Measurements from ENCODE around the gene FYB1. TPM values are rescaled to one million over a fixed set of nuclear protein-coding genes. Genes with fewer than 3 reads are reported as not detected.

Gene FYB1
- total RNA-seq, 1 experiment from 2014 or later = not detected

DNA sequence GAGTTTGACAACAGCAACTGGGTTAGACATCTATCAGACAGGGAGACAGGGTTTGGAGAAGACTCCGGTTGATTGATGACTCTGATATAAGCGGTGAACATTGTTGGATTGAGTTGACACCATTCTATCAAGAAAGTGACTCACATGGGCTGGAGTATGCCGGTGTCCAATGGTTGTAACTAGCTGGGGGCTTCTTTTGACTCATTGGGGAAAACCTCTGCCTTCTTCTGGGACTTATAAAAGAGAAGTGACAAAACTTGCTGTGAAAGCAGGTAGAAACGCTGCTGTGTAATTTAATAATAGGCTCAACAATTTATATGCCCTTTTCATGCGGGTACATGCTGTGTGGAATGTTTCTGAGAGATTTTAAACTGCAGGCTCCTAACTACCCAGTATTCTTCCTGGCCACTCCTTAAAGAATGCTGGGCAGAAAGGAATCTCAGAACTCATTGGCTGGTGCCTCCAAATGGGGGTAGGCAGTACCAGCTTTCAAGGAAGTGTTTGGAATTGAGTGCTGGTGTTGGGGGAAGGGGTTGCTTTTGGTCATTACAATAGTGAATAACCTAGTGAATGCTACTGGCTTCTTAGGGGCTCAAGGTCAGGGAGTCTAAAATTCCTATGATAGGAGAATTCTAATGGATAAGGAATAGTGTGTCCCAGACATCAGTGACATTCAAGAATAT is 43.9 kb downstream of the FYB1 start:
- Histone ChIP-seq H3K36me3 (ENCODE audit: insufficient read depth, low read length, poor library complexity, severe bottlenecking) (no peaks in the 10 kb centered on the region), H3K4me1 (ENCODE audit: insufficient read depth, low read length, poor library complexity, severe bottlenecking) (no peaks in the 10 kb centered on the region), H3K4me3 (ENCODE audit: low read depth, low read length, poor library complexity, severe bottlenecking) (no peak overlapping the region), H3K27me3 (replicated peaks; ENCODE audit: insufficient read depth, low read depth, low read length, poor library complexity) (no peaks in the 10 kb centered on the region), H3K9me3 (ENCODE audit: low read depth, low read length, poor library complexity, severe bottlenecking) (no peaks in the 10 kb centered on the region), H3K27ac (ENCODE audit: low read depth, low read length, poor library complexity, severe bottlenecking) (no peak overlapping the region)
- CTCF ChIA-PET = interaction anchor here (0.7 kb wide), 1 partner anchor 365 kb away, joined by 4 read pairs; no protein-coding TSS in a partner anchor
- TF ChIP-seq, protein P1, sequence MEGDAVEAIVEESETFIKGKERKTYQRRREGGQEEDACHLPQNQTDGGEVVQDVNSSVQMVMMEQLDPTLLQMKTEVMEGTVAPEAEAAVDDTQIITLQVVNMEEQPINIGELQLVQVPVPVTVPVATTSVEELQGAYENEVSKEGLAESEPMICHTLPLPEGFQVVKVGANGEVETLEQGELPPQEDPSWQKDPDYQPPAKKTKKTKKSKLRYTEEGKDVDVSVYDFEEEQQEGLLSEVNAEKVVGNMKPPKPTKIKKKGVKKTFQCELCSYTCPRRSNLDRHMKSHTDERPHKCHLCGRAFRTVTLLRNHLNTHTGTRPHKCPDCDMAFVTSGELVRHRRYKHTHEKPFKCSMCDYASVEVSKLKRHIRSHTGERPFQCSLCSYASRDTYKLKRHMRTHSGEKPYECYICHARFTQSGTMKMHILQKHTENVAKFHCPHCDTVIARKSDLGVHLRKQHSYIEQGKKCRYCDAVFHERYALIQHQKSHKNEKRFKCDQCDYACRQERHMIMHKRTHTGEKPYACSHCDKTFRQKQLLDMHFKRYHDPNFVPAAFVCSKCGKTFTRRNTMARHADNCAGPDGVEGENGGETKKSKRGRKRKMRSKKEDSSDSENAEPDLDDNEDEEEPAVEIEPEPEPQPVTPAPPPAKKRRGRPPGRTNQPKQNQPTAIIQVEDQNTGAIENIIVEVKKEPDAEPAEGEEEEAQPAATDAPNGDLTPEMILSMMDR (conservative IDR thresholded peaks at IDR 0.05; ENCODE audit: low read depth, low read length) = no peak
- no peak for TF ChIP-seq EZH2 (IDR thresholded peaks at IDR 0.05; ENCODE audit: borderline replicate concordance, low read depth, low read length, poor library complexity, severe bottlenecking)
- intact Hi-C loops (cut with micrococcal nuclease; ENCODE audit: unreplicated experiment) = no loop called here
- no TSS peak for BruUV-seq (replicated peaks)
- DNase-seq (ENCODE audit: low spot score) = no peak
- POLR2A ChIA-PET (ENCODE audit: low non-redundant PET) = no interaction called here

DNA sequence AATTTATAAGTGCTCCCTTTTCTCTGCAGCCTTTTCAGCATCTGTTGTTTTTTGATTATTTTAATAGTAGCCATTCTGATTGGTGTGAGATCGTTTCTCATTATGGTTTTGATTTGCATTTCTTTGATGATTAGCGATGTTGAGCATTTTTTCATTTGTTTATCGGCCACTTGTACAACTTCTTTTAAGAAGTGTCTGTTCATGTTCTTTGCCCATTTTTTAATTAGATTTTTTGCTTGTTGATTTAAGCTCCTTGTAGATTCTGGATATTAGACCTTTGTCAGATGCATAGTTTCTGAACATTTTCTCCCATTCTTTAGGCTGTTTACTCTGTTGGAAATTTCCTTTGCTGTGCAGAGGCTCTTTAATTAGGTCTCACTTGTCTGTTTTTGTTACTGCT is 46.3 kb downstream of the FYB1 start:
- Histone ChIP-seq H3K4me3 (ENCODE audit: low read depth, low read length, poor library complexity, severe bottlenecking) (no peak overlapping the region), H3K36me3 (ENCODE audit: insufficient read depth, low read length, poor library complexity, severe bottlenecking) (no peaks in the 10 kb centered on the region), H3K27me3 (replicated peaks; ENCODE audit: insufficient read depth, low read depth, low read length, poor library complexity) (no peaks in the 10 kb centered on the region), H3K4me1 (ENCODE audit: insufficient read depth, low read length, poor library complexity, severe bottlenecking) (no peaks in the 10 kb centered on the region), H3K9me3 (ENCODE audit: low read depth, low read length, poor library complexity, severe bottlenecking) (no peaks in the 10 kb centered on the region), H3K27ac (ENCODE audit: low read depth, low read length, poor library complexity, severe bottlenecking) (no peak overlapping the region)
- BruUV-seq (replicated peaks) = no TSS peak
- CTCF ChIA-PET = no interaction called here
- TF ChIP-seq, protein P1 (conservative IDR thresholded peaks at IDR 0.05; ENCODE audit: low read depth, low read length) = no peak
- TF ChIP-seq EZH2 (IDR thresholded peaks at IDR 0.05; ENCODE audit: borderline replicate concordance, low read depth, low read length, poor library complexity, severe bottlenecking) = no peak
- DNase-seq (ENCODE audit: low spot score) = no peak
- POLR2A ChIA-PET (ENCODE audit: low non-redundant PET) = no interaction called here
- intact Hi-C loops (cut with micrococcal nuclease; ENCODE audit: unreplicated experiment) = no loop called here

DNA sequence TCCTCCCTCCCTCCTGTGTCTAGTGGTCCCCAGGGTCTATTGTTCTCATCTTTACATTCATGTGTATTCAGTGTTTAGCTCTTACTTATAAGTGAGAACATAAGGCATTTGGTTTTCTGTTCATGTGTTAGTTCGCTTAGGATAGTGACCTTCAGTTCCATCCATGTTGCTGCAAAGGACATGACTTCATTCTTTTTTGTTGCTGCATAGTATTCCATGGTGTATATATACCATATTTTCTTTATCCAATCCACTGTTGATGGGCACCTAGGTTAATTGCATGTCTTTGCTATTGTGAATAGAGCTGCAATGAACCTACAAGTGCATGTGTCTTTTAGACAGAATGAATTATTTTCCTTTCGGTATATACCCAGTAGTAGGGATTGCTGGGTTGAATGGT is 46.8 kb downstream of the FYB1 start:
- H3K9me3 ChIP-seq (ENCODE audit: low read depth, low read length, poor library complexity, severe bottlenecking) = no peaks in the 10 kb centered on the region
- intact Hi-C loops (cut with micrococcal nuclease; ENCODE audit: unreplicated experiment) = no loop called here
- no peak for TF ChIP-seq EZH2 (IDR thresholded peaks at IDR 0.05; ENCODE audit: borderline replicate concordance, low read depth, low read length, poor library complexity, severe bottlenecking)
- TF ChIP-seq, protein P1 (conservative IDR thresholded peaks at IDR 0.05; ENCODE audit: low read depth, low read length) = no peak
- H3K4me3 ChIP-seq (ENCODE audit: low read depth, low read length, poor library complexity, severe bottlenecking) = no peak overlapping the region
- no peak overlapping the region for H3K27ac ChIP-seq (ENCODE audit: low read depth, low read length, poor library complexity, severe bottlenecking)
- DNase-seq (ENCODE audit: low spot score) = no peak
- no TSS peak for BruUV-seq (replicated peaks)
- H3K27me3 ChIP-seq (replicated peaks; ENCODE audit: insufficient read depth, low read depth, low read length, poor library complexity) = no peaks in the 10 kb centered on the region
- H3K4me1 ChIP-seq (ENCODE audit: insufficient read depth, low read length, poor library complexity, severe bottlenecking) = peaks cover 3% of the 10 kb centered on the region
- no peaks in the 10 kb centered on the region for H3K36me3 ChIP-seq (ENCODE audit: insufficient read depth, low read length, poor library complexity, severe bottlenecking)
- CTCF ChIA-PET = no interaction called here
- POLR2A ChIA-PET (ENCODE audit: low non-redundant PET) = no interaction called here

Data from A673 (cell line).